Measurements from ENCODE around the gene FAM124A.

Gene FAM124A

GRCh38 chr13:51222037-51222685, at the start of gene FAM124A:
Gene FAM124A, plus strand, starts transcription at chr13:51222398. Its CDS starts 104 bp downstream, at chr13:51222502.
- DNase-seq, result peak; percentile 56

GRCh38 chr13:51175021-51175420, 47.2 kb upstream of the FAM124A start:
- DNase-seq, result no peak

- DNase-seq, result no peak
Measured at GRCh38 chr13:51175639-51176038, 46.6 kb upstream of the FAM124A start.

- no peak for DNase-seq
Measured at GRCh38 chr13:51177188-51177587, 45.0 kb upstream of the FAM124A start.

- DNase-seq, result no peak
Measured at GRCh38 chr13:51178456-51179074, 43.6 kb upstream of the FAM124A start.

- DNase-seq, result no peak
Measured at GRCh38 chr13:51179432-51179971, 42.7 kb upstream of the FAM124A start.

- DNase-seq, result no peak
Measured at GRCh38 chr13:51180853-51181511, 41.2 kb upstream of the FAM124A start.

- DNase-seq, result no peak
Measured at GRCh38 chr13:51181786-51182383, 40.3 kb upstream of the FAM124A start.

GRCh38 chr13:51191743-51192142, 30.5 kb upstream of the FAM124A start:
- no peak for DNase-seq

GRCh38 chr13:51192348-51192747, 29.9 kb upstream of the FAM124A start:
- no peak for DNase-seq

- DNase-seq, result no peak
Measured at GRCh38 chr13:51193387-51193786, 28.8 kb upstream of the FAM124A start.

- DNase-seq, result no peak
Measured at GRCh38 chr13:51194942-51195341, 27.3 kb upstream of the FAM124A start.

GRCh38 chr13:51201886-51202285, 20.3 kb upstream of the FAM124A start:
- DNase-seq, result no peak

GRCh38 chr13:51202477-51203046, 19.6 kb upstream of the FAM124A start:
- DNase-seq, result no peak

- no peak for DNase-seq
Measured at GRCh38 chr13:51206584-51206983, 15.6 kb upstream of the FAM124A start.

GRCh38 chr13:51207881-51208280, 14.3 kb upstream of the FAM124A start:
- DNase-seq, result no peak

GRCh38 chr13:51208716-51209115, 13.5 kb upstream of the FAM124A start:
- DNase-seq, result no peak

GRCh38 chr13:51211910-51212309, 10.3 kb upstream of the FAM124A start:
- DNase-seq, result no peak

GRCh38 chr13:51212758-51213157, 9.4 kb upstream of the FAM124A start:
- no peak for DNase-seq

GRCh38 chr13:51213173-51213728, 8.9 kb upstream of the FAM124A start:
- no peak for DNase-seq

GRCh38 chr13:51218626-51219025, 3.6 kb upstream of the FAM124A start:
- DNase-seq, result no peak

- DNase-seq, result no peak
Measured at GRCh38 chr13:51220706-51221105, 1.5 kb upstream of the FAM124A start.

- DNase-seq, result no peak
Measured at GRCh38 chr13:51221108-51221507, 1.1 kb upstream of the FAM124A start.
